K562 (cell line): ENCODE results near the gene ARSK. TPM values are rescaled to one million over a fixed set of nuclear protein-coding genes. Genes with fewer than 3 reads are reported as not detected.

Source experiments
- KDM5B ChIP-seq: fragments of 200-600 bp; sonication (generic); IDR thresholded peaks from 2 replicates; pipeline ENCODE4 v1.6.1; 2012; ENCODE audit warnings: low read depth, mild to moderate bottlenecking, moderate library complexity, low read length, control low read depth, inconsistent platforms; ENCODE audit not compliant: insufficient replicate concordance
- polyA plus RNA-seq, 8 experiments: library from polyadenylated mRNA; depleted of rRNA in 4 of 8; stranded (reverse) in 5 of 8; unstranded in 3 of 8; fragments of >200 nt; fragmentation: Nextera tagmentation in 2 of 8; fragmentation: Illumina TruSeq in 1 of 8; extraction: Ambion mirVana in 2 of 8; extraction: Trizol in 1 of 8; gene quantifications; 2 replicates each; pipeline versions ENCODE4 v1.2.1 to v1.2.3, GENCODE V29; 2011 to 2014; ENCODE audit warnings: inconsistent platforms in 1 of 8, missing spikeins in 1 of 8
- total RNA-seq, 7 experiments: library from RNA; depleted of rRNA in 6 of 7; stranded (reverse); fragments of >200 nt in 6 of 7; fragmentation: Illumina TruSeq in 2 of 7; extraction: Trizol in 2 of 7; gene quantifications; 2 replicates each; pipeline versions ENCODE4 v1.2.1 to v1.2.3, GENCODE V29; 2011 to 2021; ENCODE audit warnings: low replicate concordance in 1 of 7
- TF ChIP-seq, protein P1 (sequence below), 2 experiments: fragments of 450-650 bp; formaldehyde crosslinking in 1 of 2; IDR thresholded peaks; 2 replicates each; pipeline versions ENCODE4 v1.4.0 to v1.6.1; 2014 to 2020; ENCODE audit warnings: mild to moderate bottlenecking in 2 of 2, borderline replicate concordance in 1 of 2, low read depth in 1 of 2
- TF ChIP-seq, protein P2 (sequence below): fragments of 250-450 bp; sonication (Bioruptor Pico); IDR thresholded peaks from 2 replicates; pipeline ENCODE4 v1.8.0; 2022; ENCODE audit warnings: moderate library complexity, mild to moderate bottlenecking, inconsistent platforms
- TF ChIP-seq, protein P3 (sequence below): sonication (generic); formaldehyde crosslinking; IDR thresholded peaks from 2 replicates; pipeline ENCODE4 v1.8.1; 2023; ENCODE audit warnings: mild to moderate bottlenecking, missing genetic modification reagents

The ARSK gene
- total and polyA plus RNA-seq, 9 of the 15 experiments (the other 6 are each of a cell fraction or from before 2014, with no cell fraction given) = 2.7 to 9.4 (median 7.1) TPM

DNA sequence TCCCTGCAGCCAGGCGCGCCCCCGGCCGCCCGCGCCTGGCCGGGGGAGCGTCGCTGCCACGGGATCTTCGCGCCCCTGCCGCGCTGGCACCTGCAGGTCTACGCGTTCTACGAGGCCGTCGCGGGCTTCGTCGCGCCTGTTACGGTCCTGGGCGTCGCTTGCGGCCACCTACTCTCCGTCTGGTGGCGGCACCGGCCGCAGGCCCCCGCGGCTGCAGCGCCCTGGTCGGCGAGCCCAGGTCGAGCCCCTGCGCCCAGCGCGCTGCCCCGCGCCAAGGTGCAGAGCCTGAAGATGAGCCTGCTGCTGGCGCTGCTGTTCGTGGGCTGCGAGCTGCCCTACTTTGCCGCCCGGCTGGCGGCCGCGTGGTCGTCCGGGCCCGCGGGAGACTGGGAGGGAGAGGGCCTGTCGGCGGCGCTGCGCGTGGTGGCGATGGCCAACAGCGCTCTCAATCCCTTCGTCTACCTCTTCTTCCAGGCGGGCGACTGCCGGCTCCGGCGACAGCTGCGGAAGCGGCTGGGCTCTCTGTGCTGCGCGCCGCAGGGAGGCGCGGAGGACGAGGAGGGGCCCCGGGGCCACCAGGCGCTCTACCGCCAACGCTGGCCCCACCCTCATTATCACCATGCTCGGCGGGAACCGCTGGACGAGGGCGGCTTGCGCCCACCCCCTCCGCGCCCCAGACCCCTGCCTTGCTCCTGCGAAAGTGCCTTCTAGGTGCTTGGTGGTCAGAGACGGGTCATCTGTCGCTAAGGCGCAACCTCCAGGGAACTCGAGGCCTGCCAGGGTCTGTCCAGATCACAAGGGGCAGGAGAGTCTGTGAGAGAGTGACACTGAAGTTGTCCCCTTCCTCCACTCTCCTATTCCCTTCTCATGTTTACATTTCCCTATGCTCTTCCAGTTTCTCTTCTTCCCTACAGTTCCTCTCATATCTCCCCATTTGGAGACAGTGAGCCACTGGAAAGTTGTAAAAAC is 66.3 kb downstream of the ARSK start (continued):
- TF ChIP-seq, protein P1, sequence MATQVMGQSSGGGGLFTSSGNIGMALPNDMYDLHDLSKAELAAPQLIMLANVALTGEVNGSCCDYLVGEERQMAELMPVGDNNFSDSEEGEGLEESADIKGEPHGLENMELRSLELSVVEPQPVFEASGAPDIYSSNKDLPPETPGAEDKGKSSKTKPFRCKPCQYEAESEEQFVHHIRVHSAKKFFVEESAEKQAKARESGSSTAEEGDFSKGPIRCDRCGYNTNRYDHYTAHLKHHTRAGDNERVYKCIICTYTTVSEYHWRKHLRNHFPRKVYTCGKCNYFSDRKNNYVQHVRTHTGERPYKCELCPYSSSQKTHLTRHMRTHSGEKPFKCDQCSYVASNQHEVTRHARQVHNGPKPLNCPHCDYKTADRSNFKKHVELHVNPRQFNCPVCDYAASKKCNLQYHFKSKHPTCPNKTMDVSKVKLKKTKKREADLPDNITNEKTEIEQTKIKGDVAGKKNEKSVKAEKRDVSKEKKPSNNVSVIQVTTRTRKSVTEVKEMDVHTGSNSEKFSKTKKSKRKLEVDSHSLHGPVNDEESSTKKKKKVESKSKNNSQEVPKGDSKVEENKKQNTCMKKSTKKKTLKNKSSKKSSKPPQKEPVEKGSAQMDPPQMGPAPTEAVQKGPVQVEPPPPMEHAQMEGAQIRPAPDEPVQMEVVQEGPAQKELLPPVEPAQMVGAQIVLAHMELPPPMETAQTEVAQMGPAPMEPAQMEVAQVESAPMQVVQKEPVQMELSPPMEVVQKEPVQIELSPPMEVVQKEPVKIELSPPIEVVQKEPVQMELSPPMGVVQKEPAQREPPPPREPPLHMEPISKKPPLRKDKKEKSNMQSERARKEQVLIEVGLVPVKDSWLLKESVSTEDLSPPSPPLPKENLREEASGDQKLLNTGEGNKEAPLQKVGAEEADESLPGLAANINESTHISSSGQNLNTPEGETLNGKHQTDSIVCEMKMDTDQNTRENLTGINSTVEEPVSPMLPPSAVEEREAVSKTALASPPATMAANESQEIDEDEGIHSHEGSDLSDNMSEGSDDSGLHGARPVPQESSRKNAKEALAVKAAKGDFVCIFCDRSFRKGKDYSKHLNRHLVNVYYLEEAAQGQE (IDR thresholded peaks at IDR 0.05; ENCODE audit: borderline replicate concordance) = no peak
- TF ChIP-seq, protein P1 (CRISPR knock-in tag; IDR thresholded peaks at IDR 0.05; ENCODE audit: low read depth) = no peak
- TF ChIP-seq, protein P2, sequence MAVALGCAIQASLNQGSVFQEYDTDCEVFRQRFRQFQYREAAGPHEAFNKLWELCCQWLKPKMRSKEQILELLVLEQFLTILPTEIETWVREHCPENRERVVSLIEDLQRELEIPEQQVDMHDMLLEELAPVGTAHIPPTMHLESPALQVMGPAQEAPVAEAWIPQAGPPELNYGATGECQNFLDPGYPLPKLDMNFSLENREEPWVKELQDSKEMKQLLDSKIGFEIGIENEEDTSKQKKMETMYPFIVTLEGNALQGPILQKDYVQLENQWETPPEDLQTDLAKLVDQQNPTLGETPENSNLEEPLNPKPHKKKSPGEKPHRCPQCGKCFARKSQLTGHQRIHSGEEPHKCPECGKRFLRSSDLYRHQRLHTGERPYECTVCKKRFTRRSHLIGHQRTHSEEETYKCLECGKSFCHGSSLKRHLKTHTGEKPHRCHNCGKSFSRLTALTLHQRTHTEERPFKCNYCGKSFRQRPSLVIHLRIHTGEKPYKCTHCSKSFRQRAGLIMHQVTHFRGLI (CRISPR knock-in tag) = no peak
- no peak for TF ChIP-seq KDM5B
- TF ChIP-seq, protein P3, sequence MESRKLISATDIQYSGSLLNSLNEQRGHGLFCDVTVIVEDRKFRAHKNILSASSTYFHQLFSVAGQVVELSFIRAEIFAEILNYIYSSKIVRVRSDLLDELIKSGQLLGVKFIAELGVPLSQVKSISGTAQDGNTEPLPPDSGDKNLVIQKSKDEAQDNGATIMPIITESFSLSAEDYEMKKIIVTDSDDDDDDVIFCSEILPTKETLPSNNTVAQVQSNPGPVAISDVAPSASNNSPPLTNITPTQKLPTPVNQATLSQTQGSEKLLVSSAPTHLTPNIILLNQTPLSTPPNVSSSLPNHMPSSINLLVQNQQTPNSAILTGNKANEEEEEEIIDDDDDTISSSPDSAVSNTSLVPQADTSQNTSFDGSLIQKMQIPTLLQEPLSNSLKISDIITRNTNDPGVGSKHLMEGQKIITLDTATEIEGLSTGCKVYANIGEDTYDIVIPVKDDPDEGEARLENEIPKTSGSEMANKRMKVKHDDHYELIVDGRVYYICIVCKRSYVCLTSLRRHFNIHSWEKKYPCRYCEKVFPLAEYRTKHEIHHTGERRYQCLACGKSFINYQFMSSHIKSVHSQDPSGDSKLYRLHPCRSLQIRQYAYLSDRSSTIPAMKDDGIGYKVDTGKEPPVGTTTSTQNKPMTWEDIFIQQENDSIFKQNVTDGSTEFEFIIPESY = peak; percentile 53; the same call in 1 of the 2 replicates
- TF ChIP-seq, all 486 proteins: peak for 2
